ENCODE data around the gene USHBP1.

The USHBP1 gene

DNA sequence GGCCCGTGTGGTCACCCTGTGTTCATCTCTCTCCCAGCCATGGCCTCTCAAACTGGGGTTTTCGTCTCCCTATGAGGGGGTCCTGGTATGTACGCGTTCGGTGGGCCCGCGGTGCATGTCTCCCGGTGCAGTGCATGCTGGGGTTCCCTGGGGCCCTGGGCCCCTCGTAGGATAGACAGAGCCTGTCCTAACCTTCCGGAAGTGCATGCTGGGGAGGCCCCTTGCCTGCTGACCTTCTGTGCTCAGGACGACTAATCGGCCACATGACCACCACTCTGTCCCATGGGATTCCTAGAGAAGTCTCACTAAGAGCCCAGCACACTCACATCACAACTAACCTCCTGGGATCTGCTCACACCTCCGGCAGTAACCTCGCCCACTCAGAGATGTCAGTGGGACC, 54.2 kb downstream of the USHBP1 start:
- no peak for DNase-seq (ENCODE audit: low spot score)

DNA sequence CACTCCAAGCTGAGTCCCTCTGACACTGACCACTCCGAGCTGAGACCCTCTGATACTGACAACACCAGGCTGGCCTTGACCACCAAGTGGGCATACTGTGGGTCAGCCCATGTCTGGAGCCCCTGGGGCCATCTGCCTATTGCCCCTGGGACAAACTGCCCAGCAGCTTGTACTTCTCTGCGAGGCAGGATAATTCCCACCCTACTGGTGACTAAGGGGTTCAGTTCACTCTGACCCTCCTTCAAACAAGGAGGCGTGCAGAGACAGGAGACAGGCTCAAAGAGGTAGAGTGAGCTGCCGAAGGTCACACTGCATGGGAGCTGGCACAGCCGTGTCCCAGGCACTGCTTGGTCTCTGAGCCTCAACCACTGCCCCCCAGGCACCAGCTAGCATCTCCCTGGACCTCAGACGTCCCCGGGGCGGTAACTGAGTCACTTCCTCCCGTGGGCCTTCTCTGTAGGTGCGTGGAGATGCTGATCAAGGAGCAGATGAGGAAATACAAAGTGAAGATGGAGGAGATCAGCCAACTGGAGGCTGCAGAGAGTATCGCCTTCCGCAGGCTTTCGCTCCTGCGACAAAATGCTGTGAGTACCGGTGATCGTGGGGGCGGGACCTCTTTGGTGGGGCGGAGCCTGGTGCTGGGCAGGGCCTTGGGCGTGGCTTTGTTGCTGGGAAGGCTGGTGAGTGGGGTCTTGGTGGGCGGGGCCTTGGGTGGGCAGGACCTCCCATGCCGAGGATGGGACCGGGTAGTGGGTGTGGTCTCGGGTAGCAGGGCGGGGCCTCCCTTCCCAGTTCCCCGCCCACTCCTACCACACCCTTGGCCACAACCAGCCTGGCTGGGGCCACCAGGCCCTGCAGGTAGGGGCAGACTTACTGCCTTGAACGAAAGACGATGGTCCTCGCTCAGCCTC, 55.2 kb downstream of the USHBP1 start:
- no peak for DNase-seq (ENCODE audit: low spot score)

DNA sequence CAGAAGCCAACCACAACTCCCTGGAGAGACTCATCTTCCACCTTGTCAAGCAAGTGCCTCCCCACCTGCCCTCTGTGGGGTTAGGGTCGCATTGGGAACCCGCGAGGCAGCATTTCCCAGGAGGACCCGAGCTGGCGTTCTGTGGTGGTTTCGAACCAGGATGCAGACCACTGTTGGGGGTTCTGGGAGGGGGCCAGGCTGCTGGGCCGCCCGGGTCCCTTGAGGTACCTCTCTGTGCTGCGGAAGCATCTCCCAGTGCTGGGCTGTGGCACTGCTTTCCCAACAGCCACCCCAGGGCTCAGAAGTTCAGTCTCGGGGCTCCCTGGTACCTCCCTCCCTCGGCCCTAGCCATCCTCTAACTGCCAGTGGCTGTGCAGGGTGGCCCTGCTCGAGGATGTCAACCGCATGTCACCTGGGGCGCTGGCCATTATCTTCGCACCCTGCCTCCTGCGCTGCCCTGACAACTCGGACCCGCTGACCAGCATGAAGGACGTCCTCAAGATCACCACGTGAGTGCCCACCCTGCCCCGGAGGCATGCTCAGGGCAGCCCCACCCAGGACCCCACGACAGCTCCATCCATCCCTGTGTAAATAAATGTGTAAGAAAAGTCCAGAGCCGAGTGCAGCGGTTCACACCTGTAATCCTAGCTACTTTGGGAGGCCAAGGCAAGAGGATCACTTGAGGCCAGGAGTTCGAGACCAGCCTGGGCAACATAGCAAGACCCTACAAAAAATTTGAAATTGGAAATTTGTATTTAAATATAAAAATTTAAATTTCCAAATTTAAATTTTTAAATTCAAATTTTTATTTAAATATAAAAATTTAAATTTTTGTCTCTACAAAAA, 57.6 kb downstream of the USHBP1 start:
- DNase-seq (ENCODE audit: low spot score), result no peak

DNA sequence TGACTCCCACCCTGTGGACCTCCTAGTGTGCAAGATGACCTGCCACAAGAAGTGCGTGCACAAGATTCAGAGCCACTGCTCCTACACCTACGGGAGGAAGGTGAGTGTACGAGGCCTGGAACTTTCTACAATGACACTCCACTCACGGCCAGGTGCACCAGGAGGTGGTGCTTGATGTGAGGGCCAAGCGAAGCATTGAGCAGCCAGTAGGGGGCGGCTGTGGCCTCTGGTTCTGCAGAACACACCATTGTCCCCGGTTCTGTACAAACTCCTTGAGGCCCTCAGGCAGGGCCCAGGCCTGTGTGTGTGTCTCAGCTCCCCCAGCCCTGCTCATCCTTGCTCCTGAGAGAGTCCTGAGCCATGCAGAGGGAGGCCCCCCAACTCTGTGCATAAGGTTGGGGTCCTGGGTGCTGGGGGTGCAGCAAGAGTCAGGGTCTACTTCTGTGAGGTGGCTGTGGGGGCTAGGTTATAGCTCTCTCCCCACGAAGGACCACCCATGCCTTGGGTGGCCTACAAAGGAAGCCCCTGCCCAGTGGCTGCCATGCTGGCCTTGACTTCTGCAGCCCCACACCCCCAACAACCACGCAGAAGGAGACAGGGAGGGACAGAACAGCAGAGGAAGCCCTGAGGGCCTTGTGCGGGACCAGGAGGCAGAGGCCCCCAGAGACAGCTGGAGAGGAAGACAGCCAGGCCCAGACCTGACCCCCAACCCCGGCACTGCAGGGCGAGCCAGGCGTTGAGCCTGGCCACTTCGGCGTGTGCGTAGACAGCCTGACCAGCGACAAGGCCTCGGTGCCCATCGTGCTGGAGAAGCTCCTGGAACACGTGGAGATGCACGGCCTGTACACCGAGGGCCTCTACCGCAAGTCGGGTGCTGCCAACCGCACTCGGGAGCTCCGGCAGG, 59.1 kb downstream of the USHBP1 start:
- no peak for DNase-seq (ENCODE audit: low spot score)

- DNase-seq (ENCODE audit: low spot score), result no peak
Observed at GRCh38 chr19:17202713-17203112, 61.8 kb downstream of the USHBP1 start.

DNA sequence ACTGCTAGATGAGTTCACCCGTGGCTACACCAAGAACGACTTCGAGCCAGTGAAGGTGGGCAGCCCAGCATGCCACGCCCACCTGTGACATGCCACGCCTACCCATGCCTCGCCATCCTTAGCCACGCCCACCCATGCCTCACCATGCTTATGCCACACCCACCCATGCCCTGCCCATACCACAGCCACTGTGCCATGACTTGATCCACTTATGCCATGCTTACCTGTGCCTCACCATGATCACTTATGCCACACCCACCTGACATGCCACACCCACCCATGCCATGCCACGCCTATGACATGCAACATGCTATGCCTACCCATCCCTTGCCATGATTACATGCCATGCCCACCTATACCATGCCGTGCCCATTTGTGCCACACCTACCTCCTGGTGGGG, 62.3 kb downstream of the USHBP1 start:
- DNase-seq (ENCODE audit: low spot score), result no peak

GRCh38 chr19:17200408-17201079, 64.0 kb downstream of the USHBP1 start:
- DNase-seq (ENCODE audit: low spot score), result no peak

Measured in left forelimb (tissue), 1 donor.